22Rv1 (cell line): ENCODE data around the gene TTC28.

Experiments
- CTCF ChIP-seq: fragments of 450-650 bp; IDR thresholded peaks from 2 replicates; pipeline ENCODE4 v1.5.1; 2017; ENCODE audit warnings: mild to moderate bottlenecking
- ZFX ChIP-seq: fragments of 450-650 bp; IDR thresholded peaks from 2 replicates; pipeline ENCODE4 v1.6.1; 2017; ENCODE audit warnings: antibody characterized with exemption, borderline replicate concordance

GRCh38 chr22:28435140-28435768 is 244.4 kb downstream of the TTC28 start:
- TF ChIP-seq CTCF (no peak), ZFX (no peak)
